Medulla oblongata (tissue), 1 donor: ENCODE results near the gene SLC12A3.

Source experiments
- DNase-seq: peaks from one replicate; pipeline ENCODE4 v3.0.0-alpha.2; 2015; ENCODE audit errors: extremely low spot score

The SLC12A3 gene

GRCh38 chr16:56939801-56940200, 74.8 kb downstream of the SLC12A3 start:
- no peak for DNase-seq

GRCh38 chr16:56941092-56941491, 76.1 kb downstream of the SLC12A3 start:
- no peak for DNase-seq

- no peak for DNase-seq
These were observed 76.9 kb downstream of the SLC12A3 start for GRCh38 chr16:56941856-56942331.

GRCh38 chr16:56943761-56944375, 78.9 kb downstream of the SLC12A3 start:
- no peak for DNase-seq

GRCh38 chr16:56944954-56945839, 80.2 kb downstream of the SLC12A3 start:
- no peak for DNase-seq

GRCh38 chr16:56945847-56946527, 81.0 kb downstream of the SLC12A3 start:
- DNase-seq, result no peak

DNA sequence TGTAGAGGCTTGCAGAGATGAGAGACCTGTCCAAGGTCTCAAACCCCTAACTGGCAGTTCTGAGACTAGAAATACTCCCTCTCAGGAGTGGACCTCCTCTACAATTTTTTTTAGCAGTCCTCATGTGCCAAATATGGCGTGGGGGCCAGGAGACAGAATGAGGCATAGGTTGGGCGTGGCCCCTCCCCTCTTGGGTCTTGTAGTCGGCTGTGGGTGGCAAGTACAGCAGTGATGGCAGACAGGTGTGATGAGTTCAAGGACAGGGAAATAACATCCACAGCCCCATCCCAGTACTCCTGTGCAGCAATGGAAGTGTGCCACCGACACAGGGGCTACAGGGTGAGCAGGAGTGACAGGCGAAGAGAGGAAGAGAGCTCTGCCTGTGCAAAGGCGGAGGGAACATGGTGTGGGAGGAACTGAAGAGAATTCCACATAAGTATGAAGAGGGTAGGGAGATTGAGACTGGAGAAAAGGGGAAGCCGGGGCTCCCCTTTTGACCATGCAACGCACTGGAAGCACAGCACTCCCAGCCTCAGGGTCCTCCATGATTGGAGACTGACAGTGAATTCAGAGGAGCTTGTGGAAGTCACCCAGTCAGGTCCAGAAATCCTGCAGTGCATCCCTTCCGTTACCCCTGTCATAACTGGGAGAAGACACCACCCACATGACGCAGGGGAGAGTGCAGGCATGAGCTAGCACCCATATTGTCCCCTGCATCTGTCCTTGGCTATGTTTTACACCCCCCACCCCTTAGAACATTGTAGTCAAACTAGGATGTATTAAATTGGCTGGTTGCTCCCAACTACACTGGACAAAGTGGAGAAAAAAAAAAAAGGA, 82.0 kb downstream of the SLC12A3 start:
- no peak for DNase-seq

- no peak for DNase-seq
These were observed 82.6 kb downstream of the SLC12A3 start for GRCh38 chr16:56947604-56947995.

DNA sequence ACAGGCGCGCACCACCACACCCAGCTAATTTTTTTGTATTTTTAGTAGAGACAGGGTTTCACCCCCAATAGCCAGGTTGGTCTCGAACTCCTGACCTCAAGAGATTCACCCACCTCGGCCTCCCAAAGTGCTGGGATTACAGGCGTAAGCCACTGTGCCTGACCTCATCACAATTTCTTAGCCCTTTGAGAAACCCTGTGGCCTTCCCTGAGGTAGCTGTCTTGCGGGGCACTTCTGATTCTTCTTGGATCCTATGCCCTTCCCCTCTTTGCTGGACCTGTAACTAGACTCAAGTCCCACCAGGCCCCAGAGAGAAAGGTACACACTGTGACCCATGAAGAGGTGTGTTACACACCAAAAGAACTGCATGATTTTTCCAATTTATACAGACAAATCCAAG, 83.2 kb downstream of the SLC12A3 start:
- no peak for DNase-seq

GRCh38 chr16:56950051-56950450, 85.0 kb downstream of the SLC12A3 start:
- no peak for DNase-seq

GRCh38 chr16:56950455-56950854, 85.4 kb downstream of the SLC12A3 start:
- DNase-seq, result no peak

DNA sequence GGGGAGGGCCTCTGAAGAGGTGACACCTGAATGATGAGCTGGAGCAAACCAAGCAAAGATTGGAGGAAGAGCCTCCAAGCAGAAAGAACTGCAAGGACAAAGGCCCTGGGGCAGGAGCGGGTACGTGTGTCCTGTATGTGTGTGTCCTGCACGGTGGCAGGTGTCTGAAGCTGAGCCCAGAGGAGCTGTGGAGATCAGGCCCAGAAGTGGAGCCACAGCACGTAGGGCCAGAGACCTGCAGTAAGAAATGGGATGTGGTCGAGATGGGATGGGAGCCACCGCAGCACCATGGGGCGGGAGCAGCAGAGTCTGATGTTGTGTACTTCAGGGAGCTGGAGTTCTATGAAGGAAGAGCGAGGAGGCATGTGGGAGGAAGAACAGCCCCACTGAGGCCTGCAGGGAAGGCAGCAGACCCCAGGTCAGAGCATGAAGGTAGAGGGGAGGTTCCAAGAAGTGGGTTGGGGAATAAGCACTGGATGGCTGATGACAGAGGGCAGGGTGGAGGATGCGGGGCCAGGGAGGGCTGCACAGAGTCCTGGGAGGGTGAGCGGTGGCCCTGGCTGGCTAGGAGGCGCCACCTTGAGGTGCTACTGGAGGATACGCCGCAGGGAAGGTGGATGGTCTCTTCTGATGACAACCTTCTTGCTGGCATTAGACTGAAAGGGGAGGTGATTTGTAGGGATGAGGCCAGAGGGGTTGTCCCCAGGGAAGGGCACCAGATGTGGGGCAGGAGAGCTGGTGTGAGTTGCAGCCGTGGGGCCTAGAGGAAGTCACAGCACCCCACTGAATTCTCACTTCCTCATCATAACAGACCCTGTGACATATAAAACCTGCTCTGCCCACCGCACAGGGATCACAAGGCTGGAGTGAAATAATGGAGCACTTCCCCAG, 86.1 kb downstream of the SLC12A3 start:
- DNase-seq, result peak; percentile 81

GRCh38 chr16:56953006-56953405, 88.0 kb downstream of the SLC12A3 start:
- no peak for DNase-seq

- no peak for DNase-seq
These were observed 91.1 kb downstream of the SLC12A3 start for GRCh38 chr16:56956076-56956475.

DNA sequence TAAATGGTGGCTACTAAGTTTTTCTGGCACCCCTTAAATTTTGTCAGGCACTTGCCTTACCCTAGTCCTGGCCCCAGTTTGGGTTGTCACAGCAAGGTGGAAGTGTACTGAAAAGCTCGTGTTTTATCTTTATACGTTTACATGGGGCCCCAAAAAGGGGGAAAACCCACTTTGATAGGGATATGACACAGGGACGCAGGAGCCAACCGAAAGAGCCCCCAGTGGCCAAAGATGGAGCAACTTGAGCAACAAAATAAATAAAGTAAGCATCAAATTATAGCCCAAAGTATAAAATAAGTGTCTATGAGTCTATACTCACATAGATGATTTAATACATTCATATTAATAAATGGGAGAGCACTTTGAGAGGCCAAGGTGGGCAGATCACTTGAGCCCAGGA, 91.7 kb downstream of the SLC12A3 start:
- no peak for DNase-seq

GRCh38 chr16:56960681-56961281, 95.8 kb downstream of the SLC12A3 start:
- DNase-seq, result no peak

- DNase-seq, result no peak
These were observed 96.4 kb downstream of the SLC12A3 start for GRCh38 chr16:56961386-56961785.

DNA sequence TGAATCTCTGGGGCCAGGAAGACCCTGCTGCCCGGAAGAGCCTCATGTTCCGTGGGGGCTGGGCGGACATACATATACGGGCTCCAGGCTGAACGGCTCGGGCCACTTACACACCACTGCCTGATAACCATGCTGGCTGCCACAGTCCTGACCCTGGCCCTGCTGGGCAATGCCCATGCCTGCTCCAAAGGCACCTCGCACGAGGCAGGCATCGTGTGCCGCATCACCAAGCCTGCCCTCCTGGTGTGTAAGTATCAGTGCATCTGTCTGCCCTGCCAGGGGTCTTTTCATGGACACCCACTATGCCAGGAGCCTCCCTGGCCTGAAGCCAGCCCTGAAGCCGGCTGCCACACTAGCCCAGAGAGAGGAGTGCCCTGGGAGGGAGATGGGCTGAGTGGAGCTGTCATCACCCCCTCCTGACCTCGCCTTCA, 96.9 kb downstream of the SLC12A3 start, which contains the start of gene CETP:
Gene CETP (plus strand): TSS at position 100 of the 431 bp plus-strand sequence. CDS start 30 bp downstream, at position 130.
- DNase-seq, result no peak

- peak; percentile 79 for DNase-seq
These were observed 99.5 kb downstream of the SLC12A3 start for GRCh38 chr16:56964243-56965148.
